Measurements from ENCODE around the gene DRICH1.
A peak's percentile ranks its signal among the peaks of the same experiment; 100 is the strongest.
"Not testable (repeated sequence)": the region's sequence is repeated elsewhere in the genome, so short reads cannot be mapped to it uniquely, and the experiment has no call there.

DRICH1 gene

DNA sequence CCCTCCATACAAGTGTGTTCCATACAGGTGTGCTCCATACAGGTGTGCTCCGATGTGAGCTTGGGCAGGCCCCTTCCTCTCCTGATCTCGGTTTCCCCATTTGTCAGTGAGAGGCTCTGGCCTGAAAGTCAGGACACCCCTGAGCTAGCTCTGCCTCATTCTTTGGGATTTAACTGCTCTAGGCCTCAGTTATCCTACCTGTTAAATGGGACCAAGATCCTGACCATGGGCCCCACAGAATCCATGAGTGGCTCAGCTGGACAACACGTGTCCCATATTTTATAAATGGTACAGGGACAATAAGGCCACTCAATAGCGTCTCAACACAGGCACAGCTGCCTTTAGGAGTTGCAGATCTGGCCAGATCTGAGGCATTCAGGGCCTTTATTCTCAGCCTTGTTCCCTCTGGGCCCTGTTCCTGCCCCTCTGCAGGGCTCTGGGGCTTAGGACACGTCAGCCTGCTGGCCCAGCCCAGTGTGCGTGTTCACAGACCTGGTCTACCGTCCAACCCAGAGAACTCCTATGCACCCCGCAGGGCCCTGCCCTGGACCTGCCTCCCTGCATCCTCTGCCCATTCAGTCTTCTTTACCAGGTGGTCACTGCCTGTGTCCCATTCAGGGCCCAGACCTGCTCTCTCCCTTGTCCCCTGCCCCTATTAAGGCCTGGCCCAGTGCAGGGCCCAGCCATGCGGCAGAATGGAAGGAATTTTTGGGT is 33.2 kb downstream of the DRICH1 start:
- no peak for DNase-seq (ENCODE audit: low spot score)

DNA sequence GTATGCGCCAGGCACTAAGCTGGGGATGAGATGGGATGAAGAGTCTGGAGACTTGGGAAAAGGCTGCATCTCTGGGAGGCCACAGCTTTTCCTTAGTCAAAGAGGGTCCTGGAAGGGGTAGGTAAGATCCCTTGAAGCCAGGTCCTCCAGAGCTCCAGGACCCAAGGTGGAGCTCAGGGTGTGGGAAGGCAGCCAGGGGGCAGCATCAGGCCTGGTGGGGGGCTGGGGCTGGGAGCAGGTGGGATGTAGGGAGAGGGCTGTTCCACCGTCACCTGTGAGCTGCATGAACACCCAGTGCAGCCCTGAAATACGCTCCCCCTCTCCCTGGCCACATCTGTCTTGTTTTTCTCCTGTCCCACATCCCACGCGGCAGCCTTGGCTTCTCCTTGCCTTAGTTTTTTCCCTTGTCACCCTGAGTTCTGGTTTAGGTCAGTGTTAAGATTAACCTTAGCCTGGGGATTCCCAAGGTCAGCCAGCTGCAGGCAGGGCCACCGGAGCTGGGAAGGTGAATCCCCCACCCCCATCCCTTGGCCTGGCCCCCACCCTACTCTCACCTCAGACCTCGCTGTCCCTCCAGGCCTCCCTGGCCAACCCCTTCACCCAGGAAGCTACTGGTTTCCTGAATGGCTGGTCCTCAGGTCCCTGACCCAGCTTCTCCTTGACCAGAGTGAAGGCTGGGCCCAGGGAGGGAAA is 34.4 kb downstream of the DRICH1 start:
- DNase-seq (ENCODE audit: low spot score): not testable (repeated sequence)

DNA sequence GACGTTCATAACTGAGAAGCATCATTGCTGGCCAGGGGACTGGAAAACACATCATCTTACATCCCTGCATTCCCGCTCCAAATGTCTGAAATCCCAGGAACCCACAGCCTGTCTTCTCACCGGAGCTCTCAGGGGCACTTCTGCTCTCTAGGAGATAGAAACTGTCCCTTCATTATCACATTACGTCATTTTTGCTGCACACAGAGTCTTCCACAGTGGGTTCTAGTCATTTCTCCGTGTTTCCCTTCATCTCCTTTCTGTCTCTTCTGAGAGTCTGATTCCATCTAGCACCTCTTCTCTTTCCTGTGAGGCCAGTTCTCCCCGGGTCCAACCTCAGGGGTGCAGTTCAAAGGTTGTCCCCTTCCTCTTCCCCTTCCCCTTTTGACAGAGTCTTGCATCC is 36.2 kb downstream of the DRICH1 start:
- DNase-seq (ENCODE audit: low spot score): not testable (repeated sequence)

DNA sequence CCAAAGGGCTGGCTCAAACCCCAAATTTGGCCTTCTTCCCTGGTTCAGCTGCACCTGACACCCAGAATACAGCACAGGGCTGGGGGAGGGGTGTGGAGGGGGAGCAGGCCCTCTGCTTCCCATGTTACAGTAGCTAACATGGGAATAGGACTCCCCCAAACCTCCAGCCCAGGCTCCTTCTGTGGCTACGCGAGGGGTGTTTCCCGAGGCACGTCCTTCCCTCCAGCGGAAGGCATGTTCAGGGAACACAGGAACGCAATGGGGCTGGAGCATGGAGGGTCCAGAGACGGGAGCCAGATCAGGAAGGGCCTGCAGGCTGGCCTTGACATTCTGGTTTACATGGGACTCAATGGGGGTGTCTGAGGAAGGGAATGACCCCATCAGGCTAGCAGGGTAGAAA is 40.3 kb downstream of the DRICH1 start:
- DNase-seq (ENCODE audit: low spot score): no peak

DNA sequence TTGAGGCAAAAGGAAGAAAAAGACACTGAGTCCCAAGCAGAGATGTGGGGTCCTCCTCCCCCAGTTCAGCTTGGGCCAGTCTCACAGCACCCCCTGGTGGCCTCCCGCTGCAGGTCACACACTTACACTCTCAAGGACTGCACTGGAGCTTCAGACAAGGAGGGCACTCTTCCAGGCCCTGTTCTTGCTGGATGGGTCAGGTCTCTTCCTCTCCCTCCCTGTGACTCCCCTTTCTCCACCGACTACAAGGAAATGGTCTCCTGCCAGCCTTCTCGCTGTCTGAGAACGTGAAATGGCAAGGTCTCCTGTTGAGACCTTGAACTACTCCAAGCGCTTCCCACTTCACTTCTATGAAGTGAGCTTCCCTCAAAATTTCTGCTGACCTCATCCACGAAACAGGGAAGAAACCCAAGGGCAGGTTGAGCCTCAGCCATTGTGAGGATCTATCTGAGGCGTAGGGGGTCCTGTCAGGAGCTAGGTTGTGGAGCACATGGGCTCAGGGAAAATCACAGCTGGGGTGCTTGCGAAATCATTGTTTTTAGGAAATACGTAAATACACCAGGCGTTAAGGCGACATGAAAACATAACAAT is 40.8 kb downstream of the DRICH1 start:
- peak; percentile 46 for DNase-seq (ENCODE audit: low spot score)

DNA sequence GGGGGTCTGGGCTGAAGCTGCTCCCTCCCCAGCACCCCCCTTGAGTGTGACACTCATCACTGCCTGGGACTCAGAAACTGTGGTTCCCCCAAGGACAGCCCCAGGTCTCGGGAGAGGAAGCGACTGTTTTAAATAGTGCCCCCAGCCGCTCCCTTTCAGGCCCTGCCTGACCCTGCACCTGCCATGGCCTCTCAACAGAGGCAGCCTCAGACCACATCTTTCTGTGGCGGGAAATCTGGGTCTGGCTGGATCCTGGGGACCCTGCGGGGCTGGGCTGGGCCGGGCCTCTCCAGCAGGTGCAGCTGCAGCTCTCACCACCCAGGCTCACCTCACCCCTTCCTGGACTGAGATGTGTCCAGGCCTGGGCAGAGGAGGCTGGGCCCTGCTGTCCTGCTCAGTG is 48.3 kb downstream of the DRICH1 start:
- DNase-seq (ENCODE audit: low spot score): no peak

DNA sequence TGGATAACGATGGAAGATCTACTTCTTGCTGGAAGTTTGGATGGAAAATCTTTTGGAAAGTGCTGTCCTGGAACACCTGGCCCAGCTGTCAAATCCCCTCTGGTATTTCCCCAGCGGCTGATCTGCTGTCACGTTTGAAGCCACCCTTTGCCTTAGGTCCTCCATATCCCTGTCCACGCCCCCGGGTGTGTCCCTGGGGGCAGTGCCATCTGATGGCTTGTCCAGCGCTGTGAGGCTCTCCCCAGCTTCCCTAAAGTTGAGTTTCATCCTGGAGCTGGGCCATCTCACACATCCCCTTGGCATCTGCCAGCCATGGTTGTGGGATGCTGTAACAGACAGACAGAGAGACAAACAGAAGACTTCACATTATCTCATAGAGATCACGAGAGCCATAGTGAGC is 49.0 kb downstream of the DRICH1 start:
- DNase-seq (ENCODE audit: low spot score): no peak

DNA sequence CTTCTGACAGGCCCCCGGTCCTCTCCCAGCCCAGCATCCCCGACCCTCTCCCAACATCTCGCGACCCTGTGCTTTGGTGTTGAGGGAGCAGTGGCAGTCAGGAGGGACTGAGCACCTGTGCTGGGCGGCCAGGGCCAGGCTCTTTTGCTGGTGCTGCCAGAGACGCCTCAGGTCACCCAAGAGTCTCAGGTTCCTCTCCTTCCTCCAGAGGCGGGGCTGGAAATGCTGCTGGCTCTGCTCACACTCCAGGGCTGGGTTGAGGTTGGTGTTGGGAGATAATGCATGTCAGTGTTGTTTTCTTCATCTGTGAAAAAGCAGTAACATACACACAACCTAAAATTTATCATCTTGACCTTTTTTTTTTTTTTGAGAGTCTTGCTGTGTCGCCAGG is 50.9 kb downstream of the DRICH1 start:
- no peak for DNase-seq (ENCODE audit: low spot score)

DNA sequence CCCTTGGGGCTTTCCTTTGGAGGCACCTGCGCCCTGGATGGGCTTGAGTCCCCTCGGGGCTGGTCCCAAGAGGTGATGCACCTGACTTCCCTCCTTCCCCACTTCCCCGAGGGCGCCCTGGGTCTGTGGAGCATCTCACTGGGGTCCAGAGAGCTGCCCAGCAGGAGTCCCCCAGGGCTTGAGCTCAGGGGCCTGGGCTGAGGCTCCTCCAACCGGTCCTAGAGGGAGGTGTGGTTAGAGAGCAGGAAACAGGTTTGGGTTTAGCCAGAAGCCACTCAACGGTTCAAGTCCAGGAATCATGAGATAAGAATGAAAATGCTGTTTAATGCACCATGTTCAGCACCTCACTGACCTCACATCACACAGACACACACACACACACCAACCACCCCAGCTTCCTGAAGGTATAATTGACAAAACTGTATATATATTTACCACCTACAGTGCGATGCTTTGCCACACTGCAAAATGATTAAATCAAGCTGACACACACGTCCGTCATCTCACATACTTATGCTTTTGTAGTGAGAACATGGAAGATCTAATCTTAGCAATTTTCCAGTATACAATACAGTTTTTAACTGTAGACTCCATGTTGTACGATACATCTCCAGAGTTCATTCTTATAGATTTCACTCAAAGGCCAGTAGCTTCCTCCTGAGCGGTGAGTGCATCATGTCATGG is 51.4 kb downstream of the DRICH1 start:
- DNase-seq (ENCODE audit: low spot score): no peak

DNA sequence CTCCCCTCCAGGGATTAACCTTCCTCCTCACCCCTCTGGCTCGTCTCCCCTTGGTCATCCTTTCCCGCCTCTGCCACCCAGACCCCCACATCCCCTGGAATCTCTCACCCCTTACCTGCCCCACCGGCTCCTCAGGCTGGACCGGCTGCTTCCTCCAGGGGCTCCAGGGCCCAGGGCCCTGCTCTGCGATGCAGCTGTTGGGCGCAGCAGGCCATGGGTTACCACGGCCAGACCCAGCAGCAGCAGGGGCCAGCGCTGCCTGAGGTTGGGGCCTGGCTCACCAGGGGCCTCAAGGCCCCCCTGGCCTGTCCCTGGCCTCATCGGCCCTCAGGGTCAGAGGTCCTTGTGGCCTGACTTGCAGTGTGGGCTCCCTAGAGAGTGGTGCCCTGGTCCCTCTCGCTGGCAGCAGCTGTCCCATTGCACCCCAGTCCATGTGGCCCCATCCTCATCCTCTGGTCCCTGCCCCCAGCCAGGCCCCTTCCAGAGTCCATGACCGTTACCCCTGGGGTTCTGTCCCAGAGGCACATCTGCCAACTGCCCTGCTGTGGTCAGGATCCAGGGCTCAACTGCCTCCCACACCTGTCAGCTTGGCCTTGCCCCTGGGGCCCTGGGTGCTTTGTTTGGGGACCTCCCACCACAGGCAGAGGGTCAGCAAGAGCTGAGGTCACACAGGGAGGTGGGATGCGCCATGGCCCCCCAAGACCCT is 52.1 kb downstream of the DRICH1 start, which contains the start of gene IGLL1:
Gene IGLL1, minus strand, starts transcription at position 421 of the 706 bp plus-strand sequence. Its CDS starts 100 bp downstream, at position 321.
- DNase-seq (ENCODE audit: low spot score): no peak

DNA sequence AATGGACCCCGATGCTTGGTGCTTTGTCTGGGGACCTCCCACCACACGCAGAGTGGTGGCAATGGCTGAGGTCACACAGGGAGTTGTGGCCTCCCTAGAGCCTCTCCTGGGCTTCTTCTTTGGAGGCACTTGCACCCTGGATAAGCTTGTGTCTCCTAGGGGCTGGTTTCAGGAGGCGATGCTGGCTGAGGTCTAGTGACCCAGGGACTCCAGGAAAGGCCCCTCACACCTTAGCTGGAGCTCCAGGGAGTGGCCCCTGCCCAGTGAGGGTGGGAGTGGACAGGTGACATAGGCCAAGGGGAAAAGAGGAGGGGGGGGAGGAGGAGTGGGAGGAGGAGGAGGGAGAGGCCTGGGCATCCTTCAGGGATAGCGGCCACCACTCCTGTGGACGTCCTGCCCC is 52.8 kb downstream of the DRICH1 start:
- DNase-seq (ENCODE audit: low spot score): no peak

DNA sequence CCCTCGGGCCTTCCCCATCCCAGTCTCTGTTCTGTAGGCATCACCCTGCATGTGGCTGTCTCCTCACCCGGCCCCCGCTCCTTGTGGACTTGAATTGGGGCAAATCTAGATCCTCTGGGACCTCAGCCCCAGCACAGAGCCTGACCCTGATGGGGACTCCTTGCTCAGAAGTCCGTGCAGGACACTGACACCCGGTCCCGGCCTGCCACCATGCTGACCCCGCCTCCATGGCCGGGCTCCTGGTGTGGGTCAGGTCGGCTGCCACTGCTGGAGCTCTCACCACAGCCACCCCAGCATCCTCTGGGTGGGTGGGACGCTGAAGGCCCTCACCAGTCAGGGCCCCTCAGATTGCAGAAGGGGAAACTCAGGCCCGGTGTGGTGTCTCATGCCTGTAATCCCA is 53.8 kb downstream of the DRICH1 start:
- no peak for DNase-seq (ENCODE audit: low spot score)

DNA sequence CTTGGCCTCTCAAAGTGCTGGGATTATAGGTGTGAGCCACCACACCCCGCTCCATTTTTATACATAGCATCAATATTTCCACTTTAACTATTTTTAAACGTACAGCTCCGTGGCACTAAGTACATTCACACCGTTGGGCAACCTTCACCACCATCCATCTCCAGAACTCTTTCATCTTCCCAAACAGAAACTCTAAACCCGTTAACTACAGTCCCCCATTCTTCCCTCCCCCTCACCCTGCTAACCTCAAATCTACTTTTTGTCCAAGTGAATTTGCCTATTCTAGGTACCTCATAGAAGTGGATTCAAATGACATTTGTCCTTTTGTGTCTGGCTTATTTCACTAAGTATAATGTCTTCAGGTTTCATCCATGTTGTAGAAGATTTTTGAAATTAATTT is 55.4 kb downstream of the DRICH1 start:
- no peak for DNase-seq (ENCODE audit: low spot score)

DNA sequence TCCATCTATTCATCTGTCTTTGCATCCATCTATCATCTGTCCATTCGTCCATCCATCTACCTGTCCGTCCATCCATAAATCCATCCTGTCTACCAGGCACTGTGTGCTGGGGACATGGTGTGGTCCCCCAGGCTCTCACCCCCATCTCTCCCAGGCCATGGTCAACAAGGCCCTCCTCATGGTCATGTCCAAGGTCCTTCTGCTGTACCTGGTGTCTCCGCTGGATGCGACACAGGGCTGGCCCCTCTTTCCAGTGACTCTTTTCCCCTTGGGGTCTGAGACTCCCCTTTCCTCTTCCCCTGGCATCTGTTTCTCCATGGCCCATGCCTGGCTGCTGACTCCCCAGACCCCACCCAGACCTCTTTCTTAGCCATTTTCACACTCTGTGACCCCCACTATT is 56.5 kb downstream of the DRICH1 start:
- DNase-seq (ENCODE audit: low spot score): no peak

DNA sequence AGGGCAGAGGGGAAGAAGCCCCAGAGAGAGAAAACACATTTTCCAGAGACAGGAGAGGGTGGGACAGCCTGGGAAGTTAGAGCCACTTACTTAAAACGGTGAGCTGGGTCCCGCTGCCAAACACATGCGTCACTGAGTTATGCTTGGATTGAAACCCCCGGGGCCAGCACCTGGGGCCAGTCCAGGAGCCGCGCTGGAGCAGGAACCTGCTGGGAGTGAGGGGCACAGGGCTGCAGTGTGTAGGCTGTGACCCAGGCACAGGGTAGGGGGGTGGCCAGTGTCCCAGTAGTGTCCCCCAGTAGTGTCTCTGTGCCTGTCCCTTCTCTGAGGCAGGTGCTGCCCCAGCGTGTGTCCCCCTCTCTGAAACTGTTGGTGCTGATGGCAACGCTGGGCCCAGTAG is 57.2 kb downstream of the DRICH1 start:
- no peak for DNase-seq (ENCODE audit: low spot score)

DNA sequence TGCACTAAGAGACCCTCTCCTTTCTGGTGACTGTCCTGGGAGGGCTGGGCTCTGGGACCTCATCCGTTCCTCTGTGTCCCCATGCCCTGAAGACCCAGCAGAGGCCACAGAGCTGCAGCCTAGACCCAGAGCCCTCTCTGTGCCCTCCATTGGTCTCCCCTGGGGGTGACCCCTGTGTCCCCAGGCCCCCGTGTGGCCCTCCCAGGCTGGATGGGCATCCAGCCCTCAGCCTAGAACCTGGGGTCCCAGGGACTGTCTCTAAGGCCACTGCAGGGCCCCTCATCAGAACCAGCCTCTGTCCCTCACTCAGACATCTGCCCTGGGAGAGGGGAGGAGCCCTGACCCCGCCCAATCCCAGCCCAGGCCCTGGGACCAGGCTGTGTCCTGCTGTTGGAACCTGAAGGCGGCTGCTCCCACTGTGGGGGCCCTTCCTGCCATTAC is 57.7 kb downstream of the DRICH1 start:
- DNase-seq (ENCODE audit: low spot score): no peak

DNA sequence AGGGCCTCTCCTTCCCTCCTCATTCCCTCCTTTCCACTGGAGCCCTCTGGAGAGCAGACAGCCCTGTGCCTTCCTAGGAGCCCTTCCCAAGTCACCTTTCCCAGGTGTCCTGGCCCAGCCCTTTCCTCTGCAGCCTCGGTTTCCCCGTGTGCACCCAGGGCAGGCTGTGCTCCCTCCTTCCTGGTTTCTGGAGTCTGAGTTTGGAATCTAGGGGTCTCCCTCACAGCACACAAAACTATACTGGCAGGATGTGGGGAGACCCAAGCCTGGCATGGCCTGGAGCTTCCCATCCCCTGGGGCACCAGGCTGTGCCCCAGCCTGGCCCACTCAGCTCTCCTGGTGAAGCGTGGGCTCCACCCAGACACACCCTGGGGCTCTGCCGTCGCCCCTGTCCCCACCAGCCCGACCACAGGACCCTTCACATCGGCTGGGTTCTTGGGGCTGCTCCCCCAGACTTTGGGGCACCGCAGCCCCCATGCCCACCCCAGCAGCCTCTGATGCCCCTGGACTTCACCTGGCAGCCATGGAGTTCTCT is 58.4 kb downstream of the DRICH1 start:
- DNase-seq (ENCODE audit: low spot score): not testable (repeated sequence)

DNA sequence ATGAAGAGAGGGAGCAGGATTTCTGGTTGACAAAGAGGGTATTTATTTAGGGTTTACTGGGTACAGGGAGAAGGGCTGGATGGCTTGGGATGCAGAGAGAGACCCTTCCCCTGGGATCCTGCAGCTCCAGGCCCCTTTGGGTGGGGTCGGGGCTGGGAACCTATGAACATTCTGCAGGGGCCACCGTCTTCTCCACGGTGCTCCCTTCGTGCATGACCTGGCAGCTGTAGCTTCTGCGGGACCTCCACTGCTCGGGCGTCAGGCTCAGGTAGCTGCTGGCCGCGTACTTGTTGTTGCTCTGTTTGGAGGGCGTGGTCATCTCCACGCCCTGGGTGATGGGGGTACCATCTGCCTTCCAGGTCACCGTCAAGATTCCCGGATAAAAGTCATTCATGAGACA is 59.0 kb downstream of the DRICH1 start:
- not testable (repeated sequence) for DNase-seq (ENCODE audit: low spot score)

DNA sequence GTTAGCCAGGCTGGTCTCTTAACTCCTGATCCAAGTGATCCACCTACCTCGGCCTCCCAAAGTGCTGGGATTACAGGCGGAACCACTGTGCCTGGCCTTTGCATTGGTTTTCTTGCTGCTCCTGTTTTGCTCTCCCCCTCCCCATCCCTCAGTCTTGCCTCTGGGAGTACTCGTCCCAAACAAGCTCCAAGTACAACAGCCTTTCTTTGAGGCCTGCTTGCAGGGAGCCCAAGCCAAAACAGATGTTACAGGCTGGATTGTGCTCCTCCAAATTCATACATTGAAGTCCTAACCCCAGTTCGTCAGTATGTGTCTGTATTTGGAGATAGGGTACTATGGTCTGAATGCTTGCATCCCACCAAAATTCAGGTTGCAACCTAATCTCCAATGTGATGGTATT is 60.6 kb downstream of the DRICH1 start:
- no peak for DNase-seq (ENCODE audit: low spot score)

DNA sequence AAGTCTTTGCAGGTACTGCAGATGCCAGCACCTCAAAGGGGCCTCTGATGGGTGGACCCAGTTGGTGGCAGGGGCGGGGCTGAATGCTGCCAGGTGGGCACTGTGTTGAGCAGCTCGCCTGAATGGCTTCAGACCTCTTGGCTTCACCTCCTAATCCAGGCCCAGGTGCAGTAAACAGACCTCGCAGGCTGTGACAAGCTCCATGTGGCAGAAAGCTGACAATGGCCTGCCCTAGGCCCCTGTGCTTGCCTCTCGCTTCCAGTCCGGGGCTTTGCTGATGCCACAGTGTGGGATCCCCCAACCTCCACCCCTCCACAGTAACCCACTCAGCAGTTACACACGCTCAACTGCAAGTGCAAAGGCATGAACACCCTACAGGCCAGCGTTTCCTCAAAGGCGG is 61.4 kb downstream of the DRICH1 start:
- no peak for DNase-seq (ENCODE audit: low spot score)

DNA sequence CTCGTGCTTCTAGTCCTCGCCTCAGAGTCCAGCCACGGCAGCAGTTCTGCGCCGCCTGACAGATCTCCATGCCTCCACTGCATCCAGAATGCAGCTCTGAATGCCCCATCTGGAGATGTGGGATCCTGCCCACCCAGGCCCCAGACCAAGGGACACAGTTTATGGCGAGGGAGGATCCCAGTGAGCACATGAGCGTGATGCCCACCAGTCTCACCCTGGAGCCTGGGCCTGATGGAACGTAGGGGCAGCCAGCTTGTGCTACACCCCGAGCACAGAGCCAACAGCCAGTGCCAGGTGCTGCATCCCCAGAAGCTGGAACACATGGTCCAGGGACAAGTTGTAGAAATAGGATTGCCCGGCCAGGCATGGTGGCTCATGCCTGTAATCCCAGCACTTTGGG is 62.4 kb downstream of the DRICH1 start:
- DNase-seq (ENCODE audit: low spot score): no peak

DNA sequence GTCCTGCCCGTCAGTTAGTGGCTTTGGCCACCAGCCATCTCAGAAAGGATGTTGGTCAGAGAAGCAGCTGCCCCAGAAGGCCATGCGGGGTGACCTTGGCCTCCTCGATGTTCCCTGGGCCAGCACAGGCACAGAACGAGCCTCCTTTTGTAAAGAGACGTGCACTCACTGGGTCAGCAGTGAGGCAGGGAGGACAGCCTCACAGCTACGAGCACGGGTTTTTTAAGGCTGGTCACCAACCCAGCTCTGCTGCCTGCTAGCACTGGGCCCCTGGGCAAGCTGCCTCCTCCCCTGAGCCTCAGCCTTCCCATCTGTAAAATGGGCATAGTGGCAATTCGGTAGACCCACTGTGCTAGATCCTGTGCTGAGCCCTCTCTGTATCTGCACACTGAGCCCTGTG is 62.8 kb downstream of the DRICH1 start:
- no peak for DNase-seq (ENCODE audit: low spot score)

Measured in CD4-positive, alpha-beta T cell treated with Interleukin-2 at 100 ng/mL for 4 hours (primary cell).